Adrenal gland (tissue), 12 donors: ENCODE data around the gene THRAP3. TPM values are rescaled to one million over a fixed set of nuclear protein-coding genes. Genes with fewer than 3 reads are reported as not detected.

Experiments
- DNase-seq, 7 donors: peaks; one replicate each; pipeline ENCODE4 v3.0.0-alpha.2; 2019 to 2020
- H3K27ac ChIP-seq, 5 donors: fragments of 200-600 bp; sonication (generic) in 4 of 5; 1 replicate in 3 of 5; 2 replicates in 2 of 5; pipeline versions ENCODE4 v1.5.1 to v1.8.0; 2016 to 2020; ENCODE audit warnings: mild to moderate bottlenecking in 1 of 5
- H3K27me3 ChIP-seq: fragments of 200-600 bp; 2 replicates; pipeline ENCODE4 v1.8.0; 2021
- H3K36me3 ChIP-seq, 2 donors: fragments of 200-600 bp; replicated peaks in 1 of 2; 1 replicate in 1 of 2; 2 replicates in 1 of 2; pipeline versions ENCODE4 v1.5.1 to v1.8.0; 2018 to 2022
- H3K4me1 ChIP-seq, 2 donors: fragments of 200-600 bp; replicated peaks in 1 of 2; 1 replicate in 1 of 2; 2 replicates in 1 of 2; pipeline versions ENCODE4 v1.5.1 to v1.8.0; 2018 to 2021
- H3K4me3 ChIP-seq, 4 donors: fragments of 200-600 bp; sonication (generic) in 3 of 4; one replicate each; pipeline ENCODE4 v1.5.1; 2016 to 2018
- H3K9me3 ChIP-seq, 3 donors: fragments of 200-600 bp; sonication (generic) in 1 of 3; replicated peaks in 1 of 3; 1 replicate in 2 of 3; 2 replicates in 1 of 3; pipeline versions ENCODE4 v1.5.1 to v1.8.0; 2016 to 2021
- CTCF ChIP-seq, 6 experiments: fragments of 450-650 bp in 4 of 6; fragments of 200-600 bp in 2 of 6; sonication (generic) in 1 of 6; IDR thresholded peaks; 1 replicate in 5 of 6; 2 replicates in 1 of 6; pipeline versions ENCODE4 v1.5.1 to v1.8.0; 2016 to 2021; ENCODE audit warnings: antibody characterized with exemption in 6 of 6, mild to moderate bottlenecking in 2 of 6, moderate library complexity in 1 of 6
- POLR2A ChIP-seq, 2 donors: fragments of 450-650 bp; IDR thresholded peaks; one replicate each; pipeline ENCODE4 v1.6.1; 2017; ENCODE audit warnings: antibody characterized with exemption in 2 of 2, mild to moderate bottlenecking in 2 of 2, moderate library complexity in 1 of 2
- WGBS, 4 donors: extraction: QIAGEN DNeasy Blood & Tissue Kit in 2 of 4; methylation state at CpG; one replicate each; pipeline versions ENCODE4 v1.1.5 to v1.1.7; 2013 to 2017; 5-methylcytosine and 5-hydroxymethylcytosine counted together
- intact Hi-C, 2 donors: fragments of 100-400 bp; cut with DNase I; formaldehyde crosslinking; loops; one replicate each; pipeline versions ENCODE4 v1.14.1 to v1.15.0; 2022 to 2023
- polyA plus RNA-seq, 3 donors: library from polyadenylated mRNA; stranded (reverse); fragments of 200-250 nt in 2 of 3; fragments of 350-450 nt in 1 of 3; fragmentation: Illumina TruSeq in 1 of 3; extraction: RNeasy Lipid Tissue Mini Kit (QIAGEN cat#74804) in 1 of 3; gene quantifications; one replicate each; pipeline ENCODE4 v1.2.3, GENCODE V29; 2013 to 2014
- total RNA-seq, 9 donors: library from RNA; depleted of rRNA in 4 of 9; stranded (reverse); fragments of >200 nt in 4 of 9; fragments of 120-200 nt in 1 of 9; fragmentation: NEBNext Ultra II Directional in 1 of 9; extraction: Animal tissue kit (Norgen Biotek cat#: 25700) in 1 of 9; gene quantifications; one replicate each; pipeline versions ENCODE4 v1.1.0 to v1.2.4, GENCODE V29; 2013 to 2023
- donor health status: healthy with polysubstance abuse.
- donor health status: Bipolar disorder and iron deficiency.
- donor health status: DM: yes; HTN: yes; CAD: no.
- donor health status: DM: no; HTN: no; CAD: no.
- donor health status: DM: no; HTN: no; CAD: no.
- donor health status: DM: yes; HTN: yes; CAD: no.

The THRAP3 gene
- total and polyA plus RNA-seq, 12 donors: 34.4 to 120 (median 83.2) TPM

DNA sequence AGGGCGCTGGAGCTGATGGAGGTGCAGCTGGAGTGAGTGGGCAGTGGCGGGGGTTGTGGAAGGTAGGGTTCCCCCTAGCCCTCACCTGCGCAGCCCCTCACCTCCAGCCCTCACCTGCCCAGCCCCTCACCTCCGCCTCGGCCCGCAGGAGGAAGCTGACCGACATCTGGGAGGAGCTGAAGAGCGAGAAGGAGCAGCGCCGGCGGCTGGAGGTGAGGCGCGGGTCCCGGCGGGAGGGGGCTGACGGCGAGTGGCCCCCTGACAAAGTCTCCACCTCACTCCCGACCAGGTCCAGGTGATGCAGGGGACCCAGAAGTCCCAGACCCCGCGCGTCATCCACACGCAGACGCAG, 96.5 kb downstream of the THRAP3 start:
- H3K27ac ChIP-seq: peak overlapping the region in 3 of 5 donors; percentile 40 to 96 (median 84)
- H3K36me3 ChIP-seq: no peaks in the 10 kb centered on the region
- no peak for DNase-seq
- intact Hi-C loops: no loop called here
- WGBS, 4 donors: 15 to 41% (median 18%) methylated on average over 1 to 23 of the region's 23 CpGs
- H3K27me3 ChIP-seq: no peaks in the 10 kb centered on the region
- H3K4me1 ChIP-seq: peaks cover 17 to 29% of the 10 kb centered on the region in 2 donors
- no peak for TF ChIP-seq CTCF (IDR thresholded peaks at IDR 0.05)
- no peak for TF ChIP-seq POLR2A (IDR thresholded peaks at IDR 0.05)
- H3K4me3 ChIP-seq: peak overlapping the region in 1 of 4 donors; percentile 85
- H3K9me3 ChIP-seq: no peaks in the 10 kb centered on the region

- no peaks in the 10 kb centered on the region for H3K9me3 ChIP-seq
- H3K27ac ChIP-seq: peak overlapping the region in 4 of 5 donors; percentile 71 to 96 (median 80)
- DNase-seq: peak; percentile 59 to 86 (median 76)
- H3K36me3 ChIP-seq: no peaks in the 10 kb centered on the region
- 19 to 58% (median 25%) methylated on average over 17 to 59 of the region's 59 CpGs for WGBS, 4 donors
- intact Hi-C loops: no loop called here
- H3K4me3 ChIP-seq: peak overlapping the region in 1 of 4 donors; percentile 85
- H3K27me3 ChIP-seq: no peaks in the 10 kb centered on the region
- peaks cover 17 to 29% of the 10 kb centered on the region in 2 donors for H3K4me1 ChIP-seq
- TF ChIP-seq CTCF (IDR thresholded peaks at IDR 0.05) (no peak), POLR2A (IDR thresholded peaks at IDR 0.05) (no peak)
These were observed 97.1 kb downstream of the THRAP3 start for GRCh38 chr1:36321119-36321951.

GRCh38 chr1:36322041-36322785, 98.0 kb downstream of the THRAP3 start:
- TF ChIP-seq CTCF (IDR thresholded peaks at IDR 0.05): no peak
- TF ChIP-seq POLR2A (IDR thresholded peaks at IDR 0.05): no peak
- peak overlapping the region in 3 of 4 donors; percentile 41 to 88 (median 85) for H3K4me3 ChIP-seq
- intact Hi-C loops: no loop called here
- WGBS, 4 donors: 43 to 59% (median 46%) methylated on average over 4 to 67 of the region's 67 CpGs
- peak in 1 of 7 donors; percentile 32 for DNase-seq
- no peaks in the 10 kb centered on the region for H3K27me3 ChIP-seq
- H3K36me3 ChIP-seq: no peaks in the 10 kb centered on the region
- H3K9me3 ChIP-seq: no peaks in the 10 kb centered on the region
- peak overlapping the region in 4 of 5 donors; percentile 71 to 96 (median 80) for H3K27ac ChIP-seq
- peaks cover 17 to 29% of the 10 kb centered on the region in 2 donors for H3K4me1 ChIP-seq
